Vagina (tissue), 2 donors: Measurements from ENCODE around the gene LAMP5. TPM values are rescaled to one million over a fixed set of nuclear protein-coding genes. Genes with fewer than 3 reads are reported as not detected.

Experiments
- DNase-seq, 2 donors: peaks; one replicate each; pipeline ENCODE4 v3.0.0-alpha.2; 2017; ENCODE audit errors: extremely low spot score in 2 of 2
- H3K27ac ChIP-seq: fragments of 200-600 bp; sonication (generic); one replicate; pipeline ENCODE4 v1.5.1; 2019
- H3K27me3 ChIP-seq: fragments of 200-600 bp; sonication (generic); one replicate; pipeline ENCODE4 v1.5.1; 2019
- H3K36me3 ChIP-seq, 2 donors: fragments of 200-600 bp; sonication (generic); one replicate each; pipeline ENCODE4 v1.5.1; 2017 to 2019
- H3K4me1 ChIP-seq: fragments of 200-600 bp; sonication (generic); one replicate; pipeline ENCODE4 v1.5.1; 2019
- H3K4me3 ChIP-seq, 2 donors: fragments of 200-600 bp; sonication (generic); 1 replicate in 1 of 2; 2 replicates in 1 of 2; pipeline ENCODE4 v1.5.1; 2016 to 2019
- H3K9me3 ChIP-seq: fragments of 200-600 bp; sonication (generic); one replicate; pipeline ENCODE4 v1.5.1; 2019
- POLR2A ChIP-seq, 2 donors: fragments of 450-650 bp; IDR thresholded peaks; one replicate each; pipeline ENCODE4 v1.6.1; 2017; ENCODE audit warnings: antibody characterized with exemption in 2 of 2, mild to moderate bottlenecking in 2 of 2, moderate library complexity in 2 of 2
- POLR2AphosphoS5 ChIP-seq, 2 donors: sonication (generic); formaldehyde crosslinking; IDR thresholded peaks; one replicate each; pipeline ENCODE4 v1.9.0; 2017; ENCODE audit warnings: antibody characterized with exemption in 2 of 2, mild to moderate bottlenecking in 2 of 2, low read depth in 1 of 2; ENCODE audit not compliant: insufficient read depth in 1 of 2
- intact Hi-C: fragments of 100-400 bp; cut with DNase I; formaldehyde crosslinking; loops from one replicate; pipeline ENCODE4 v1.15.1; 2023
- total RNA-seq: library from RNA; depleted of rRNA; stranded (reverse); fragments of >200 nt; gene quantifications from one replicate; pipeline ENCODE4 v1.2.3, GENCODE V29; 2016
- TF ChIP-seq, protein P1 (sequence below), 3 experiments: fragments of 450-650 bp in 2 of 3; fragments of 200-600 bp in 1 of 3; sonication (generic) in 1 of 3; IDR thresholded peaks; one replicate each; pipeline ENCODE4 v1.5.1; 2017 to 2019; ENCODE audit warnings: antibody characterized with exemption in 3 of 3, mild to moderate bottlenecking in 2 of 3, moderate library complexity in 2 of 3

The LAMP5 gene
- total RNA-seq, 1 donor from 2014 or later = 0.74 TPM

DNA sequence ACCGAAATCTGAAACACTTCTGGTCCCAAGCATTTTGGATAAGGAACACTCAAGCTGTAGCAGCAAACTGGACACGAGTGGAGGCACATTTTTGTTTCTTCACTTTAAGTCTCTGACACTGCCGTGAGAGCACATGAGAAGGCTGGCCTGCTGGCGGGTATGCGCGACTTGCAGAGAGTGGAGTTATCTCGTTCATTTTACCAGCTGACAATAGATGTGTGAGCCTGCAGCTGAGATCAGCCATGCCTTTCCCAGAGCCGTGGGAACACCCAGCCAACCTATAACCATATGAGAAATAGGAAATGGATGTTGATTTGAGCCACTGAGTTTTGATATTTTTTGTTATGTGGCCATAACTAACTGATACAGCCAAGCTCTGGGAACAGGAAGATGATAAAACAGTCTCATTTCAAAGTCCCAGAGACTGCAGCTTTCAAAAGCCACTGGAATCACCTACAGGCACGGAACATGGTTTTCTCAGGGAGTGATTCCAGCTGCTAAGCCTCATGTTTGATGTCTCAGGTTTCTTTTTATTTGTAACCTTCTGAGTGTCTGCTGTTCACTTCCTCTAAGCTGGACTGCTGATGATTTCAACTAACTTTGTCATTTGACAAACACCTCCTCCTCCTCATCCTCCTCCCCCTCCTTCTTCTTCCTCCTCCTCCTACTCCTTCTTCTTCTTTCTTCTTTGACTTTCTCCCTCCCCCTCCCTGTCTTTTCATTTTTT, 28.6 kb upstream of the LAMP5 start:
- no peak for DNase-seq

DNA sequence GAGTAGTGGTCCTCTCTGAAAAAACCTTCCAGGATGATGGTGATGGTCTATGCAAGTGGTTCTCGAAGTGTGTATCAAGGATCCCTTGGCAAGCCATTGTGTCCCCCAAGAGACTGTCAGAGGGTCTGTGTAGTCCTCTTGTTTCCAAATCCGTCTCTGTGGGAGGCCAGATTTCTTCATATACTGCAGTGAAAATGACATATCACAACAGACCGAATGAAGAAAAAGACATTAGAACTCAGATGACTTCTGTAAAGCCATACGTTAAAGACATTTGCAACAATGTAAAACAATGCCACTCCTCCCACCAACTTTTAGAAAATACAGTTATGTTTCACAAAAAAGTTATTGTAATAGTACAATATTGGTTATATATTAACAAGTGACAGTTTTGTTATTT, 27.2 kb upstream of the LAMP5 start:
- Histone ChIP-seq H3K9me3 (no peaks in the 10 kb centered on the region), H3K27me3 (no peaks in the 10 kb centered on the region), H3K4me1 (no peaks in the 10 kb centered on the region), H3K4me3 (no peak overlapping the region), H3K27ac (no peak overlapping the region), H3K36me3 (no peaks in the 10 kb centered on the region)
- no peak for TF ChIP-seq POLR2AphosphoS5 (IDR thresholded peaks at IDR 0.05; ENCODE audit: insufficient read depth in 1 of 2, low read depth in 1 of 2)
- TF ChIP-seq, protein P1, sequence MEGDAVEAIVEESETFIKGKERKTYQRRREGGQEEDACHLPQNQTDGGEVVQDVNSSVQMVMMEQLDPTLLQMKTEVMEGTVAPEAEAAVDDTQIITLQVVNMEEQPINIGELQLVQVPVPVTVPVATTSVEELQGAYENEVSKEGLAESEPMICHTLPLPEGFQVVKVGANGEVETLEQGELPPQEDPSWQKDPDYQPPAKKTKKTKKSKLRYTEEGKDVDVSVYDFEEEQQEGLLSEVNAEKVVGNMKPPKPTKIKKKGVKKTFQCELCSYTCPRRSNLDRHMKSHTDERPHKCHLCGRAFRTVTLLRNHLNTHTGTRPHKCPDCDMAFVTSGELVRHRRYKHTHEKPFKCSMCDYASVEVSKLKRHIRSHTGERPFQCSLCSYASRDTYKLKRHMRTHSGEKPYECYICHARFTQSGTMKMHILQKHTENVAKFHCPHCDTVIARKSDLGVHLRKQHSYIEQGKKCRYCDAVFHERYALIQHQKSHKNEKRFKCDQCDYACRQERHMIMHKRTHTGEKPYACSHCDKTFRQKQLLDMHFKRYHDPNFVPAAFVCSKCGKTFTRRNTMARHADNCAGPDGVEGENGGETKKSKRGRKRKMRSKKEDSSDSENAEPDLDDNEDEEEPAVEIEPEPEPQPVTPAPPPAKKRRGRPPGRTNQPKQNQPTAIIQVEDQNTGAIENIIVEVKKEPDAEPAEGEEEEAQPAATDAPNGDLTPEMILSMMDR (IDR thresholded peaks at IDR 0.05) = no peak
- TF ChIP-seq POLR2A (IDR thresholded peaks at IDR 0.05) = no peak
- intact Hi-C loops = no loop called here
- no peak for DNase-seq

More for the DNA sequence above, 28.6 kb upstream of the LAMP5 start:
- no peak overlapping the region for H3K4me3 ChIP-seq
- H3K9me3 ChIP-seq = no peaks in the 10 kb centered on the region
- H3K27ac ChIP-seq = no peak overlapping the region
- H3K27me3 ChIP-seq = no peaks in the 10 kb centered on the region
- TF ChIP-seq, protein P1 (IDR thresholded peaks at IDR 0.05) = no peak
- TF ChIP-seq POLR2AphosphoS5 (IDR thresholded peaks at IDR 0.05; ENCODE audit: insufficient read depth in 1 of 2, low read depth in 1 of 2) = no peak
- no peak for TF ChIP-seq POLR2A (IDR thresholded peaks at IDR 0.05)
- intact Hi-C loops = no loop called here
- no peaks in the 10 kb centered on the region for H3K36me3 ChIP-seq
- no peaks in the 10 kb centered on the region for H3K4me1 ChIP-seq

DNA sequence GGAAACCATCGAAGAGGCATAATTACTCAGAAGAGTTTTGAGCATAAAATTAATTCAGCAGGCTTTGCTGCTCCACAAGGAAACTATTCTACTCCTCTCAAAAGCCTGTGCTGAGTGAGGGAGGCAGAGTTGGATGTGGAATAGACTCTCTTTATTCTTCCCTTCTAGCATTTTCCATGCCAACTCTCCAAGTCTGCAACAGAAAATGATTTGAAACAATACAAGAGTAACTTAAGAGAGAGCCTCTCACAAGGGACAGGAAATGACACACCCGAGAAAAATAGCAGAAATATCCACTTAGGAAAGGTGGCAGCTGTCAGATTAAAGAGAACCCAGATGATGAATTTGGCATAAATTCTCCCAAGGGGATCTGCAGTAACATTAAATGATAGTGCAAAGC, 26.3 kb upstream of the LAMP5 start:
- Histone ChIP-seq H3K27ac (no peak overlapping the region), H3K9me3 (no peaks in the 10 kb centered on the region), H3K36me3 (no peaks in the 10 kb centered on the region), H3K4me3 (no peak overlapping the region), H3K27me3 (no peaks in the 10 kb centered on the region), H3K4me1 (no peaks in the 10 kb centered on the region)
- intact Hi-C loops = no loop called here
- DNase-seq = no peak
- TF ChIP-seq POLR2A (IDR thresholded peaks at IDR 0.05) (no peak), POLR2AphosphoS5 (IDR thresholded peaks at IDR 0.05; ENCODE audit: insufficient read depth in 1 of 2, low read depth in 1 of 2) (no peak)
- TF ChIP-seq, protein P1 (IDR thresholded peaks at IDR 0.05) = no peak

DNA sequence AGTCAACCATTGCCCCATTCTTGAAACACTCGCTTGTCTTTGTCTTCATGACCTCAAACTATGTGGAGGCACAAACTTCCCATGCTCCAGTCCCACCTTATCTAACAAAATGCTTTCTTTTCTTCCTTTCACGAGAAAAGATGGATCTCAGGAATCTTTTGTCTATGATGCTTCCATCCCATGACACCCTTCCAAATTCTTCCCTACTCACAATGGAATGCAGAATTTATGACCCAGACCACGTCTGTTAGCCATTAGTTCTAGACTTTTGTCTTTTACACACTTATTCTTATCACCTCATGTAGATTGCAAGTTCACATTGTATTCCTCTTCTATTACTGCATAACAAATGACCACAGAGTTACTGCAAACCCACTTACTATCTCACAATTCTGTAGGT, 24.2 kb upstream of the LAMP5 start:
- TF ChIP-seq POLR2A (IDR thresholded peaks at IDR 0.05) (no peak), POLR2AphosphoS5 (IDR thresholded peaks at IDR 0.05; ENCODE audit: insufficient read depth in 1 of 2, low read depth in 1 of 2) (no peak)
- TF ChIP-seq, protein P1 (IDR thresholded peaks at IDR 0.05) = no peak
- H3K36me3 ChIP-seq = no peaks in the 10 kb centered on the region
- no peak overlapping the region for H3K27ac ChIP-seq
- H3K27me3 ChIP-seq = no peaks in the 10 kb centered on the region
- H3K4me3 ChIP-seq = no peak overlapping the region
- intact Hi-C loops = no loop called here
- no peaks in the 10 kb centered on the region for H3K9me3 ChIP-seq
- no peak for DNase-seq
- H3K4me1 ChIP-seq = peaks cover 6% of the 10 kb centered on the region

DNA sequence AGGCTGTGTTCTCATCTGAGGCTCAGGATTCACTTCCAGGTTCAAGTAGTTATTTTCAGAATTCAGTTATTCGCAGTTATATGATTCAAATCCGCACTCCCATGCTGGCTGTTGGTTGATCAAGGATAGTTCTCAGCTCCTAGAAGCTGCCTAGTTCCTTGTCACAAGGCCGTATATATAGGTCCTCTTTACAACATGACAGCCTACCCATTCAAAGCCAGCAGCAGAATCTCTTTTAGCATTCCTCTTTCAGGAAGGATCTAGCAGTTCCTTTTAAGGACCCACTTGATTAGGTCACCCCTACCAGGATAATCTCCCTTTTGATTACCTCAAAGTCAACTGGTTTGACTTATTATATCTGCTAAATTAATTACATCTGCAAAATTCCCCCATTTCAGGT, 23.8 kb upstream of the LAMP5 start:
- no peaks in the 10 kb centered on the region for H3K9me3 ChIP-seq
- TF ChIP-seq, protein P1 (IDR thresholded peaks at IDR 0.05) = no peak
- no peak for TF ChIP-seq POLR2A (IDR thresholded peaks at IDR 0.05)
- TF ChIP-seq POLR2AphosphoS5 (IDR thresholded peaks at IDR 0.05; ENCODE audit: insufficient read depth in 1 of 2, low read depth in 1 of 2) = no peak
- no peak for DNase-seq
- no peak overlapping the region for H3K4me3 ChIP-seq
- peaks cover 6% of the 10 kb centered on the region for H3K4me1 ChIP-seq
- H3K36me3 ChIP-seq = no peaks in the 10 kb centered on the region
- intact Hi-C loops = no loop called here
- H3K27me3 ChIP-seq = no peaks in the 10 kb centered on the region
- H3K27ac ChIP-seq = no peak overlapping the region
